UCSD-AML1 (cell line): ENCODE results near the gene ATP5F1E.
"Not testable (repeated sequence)": the region's sequence is repeated elsewhere in the genome, so short reads cannot be mapped to it uniquely, and the experiment has no call there.

ENCODE experiments used
- DNase-seq: peaks from one replicate; lab custom pipeline; 2025; ENCODE audit not compliant: unreplicated experiment; lab: John Stamatoyannopoulos, UW

ATP5F1E gene

GRCh38 chr20:59020938-59021551, 11.1 kb downstream of the ATP5F1E start:
- DNase-seq, result no peak

- peak; percentile 52 for DNase-seq
Measured at GRCh38 chr20:59019217-59019616, 12.9 kb downstream of the ATP5F1E start, which contains the start of gene TUBB1. Gene TUBB1, plus strand, starts transcription at chr20:59019429. Its CDS starts 94 bp downstream, at chr20:59019523.

- DNase-seq, result no peak
Measured at GRCh38 chr20:59018817-59019216, 13.3 kb downstream of the ATP5F1E start.

GRCh38 chr20:59017493-59018231, 14.5 kb downstream of the ATP5F1E start:
- DNase-seq, result no peak

GRCh38 chr20:59016795-59017492, 15.2 kb downstream of the ATP5F1E start:
- no peak for DNase-seq

- no peak for DNase-seq
Measured at GRCh38 chr20:59015812-59016711, 16.1 kb downstream of the ATP5F1E start.

- DNase-seq, result no peak
Measured at GRCh38 chr20:59015411-59015810, 16.7 kb downstream of the ATP5F1E start.

GRCh38 chr20:59014680-59015389, 17.3 kb downstream of the ATP5F1E start:
- peak; percentile 66 for DNase-seq

GRCh38 chr20:59013959-59014608, 18.1 kb downstream of the ATP5F1E start:
- DNase-seq, result no peak

GRCh38 chr20:59013031-59013951, 18.8 kb downstream of the ATP5F1E start:
- no peak for DNase-seq

GRCh38 chr20:59011874-59012157, 20.3 kb downstream of the ATP5F1E start:
- DNase-seq, result not testable (repeated sequence)

- DNase-seq, result peak; percentile 61
Measured at GRCh38 chr20:59010995-59011873, 20.9 kb downstream of the ATP5F1E start.

GRCh38 chr20:59010321-59010994, 21.7 kb downstream of the ATP5F1E start:
- no peak for DNase-seq

- no peak for DNase-seq
Measured at GRCh38 chr20:59008715-59009336, 23.3 kb downstream of the ATP5F1E start.

GRCh38 chr20:59007665-59008511, 24.2 kb downstream of the ATP5F1E start:
- peak; percentile 62 for DNase-seq
